DOHH2 (cell line): ENCODE results near the gene TGFBR3.

Source experiments
- EZH2phosphoT487 ChIP-seq: fragments of 200-600 bp; sonication (generic); IDR thresholded peaks from 2 replicates; pipeline ENCODE4 v1.6.1; 2017; ENCODE audit warnings: borderline replicate concordance, mild to moderate bottlenecking, antibody characterized with exemption, low read length, moderate library complexity, mixed read lengths
- TF ChIP-seq, protein P1 (sequence below): fragments of 200-600 bp; sonication (generic); IDR thresholded peaks from one replicate; pipeline ENCODE4 v1.5.1; 2014; ENCODE audit warnings: antibody characterized with exemption, mild to moderate bottlenecking, low read depth, low read length; ENCODE audit not compliant: poor library complexity, severe bottlenecking

DNA sequence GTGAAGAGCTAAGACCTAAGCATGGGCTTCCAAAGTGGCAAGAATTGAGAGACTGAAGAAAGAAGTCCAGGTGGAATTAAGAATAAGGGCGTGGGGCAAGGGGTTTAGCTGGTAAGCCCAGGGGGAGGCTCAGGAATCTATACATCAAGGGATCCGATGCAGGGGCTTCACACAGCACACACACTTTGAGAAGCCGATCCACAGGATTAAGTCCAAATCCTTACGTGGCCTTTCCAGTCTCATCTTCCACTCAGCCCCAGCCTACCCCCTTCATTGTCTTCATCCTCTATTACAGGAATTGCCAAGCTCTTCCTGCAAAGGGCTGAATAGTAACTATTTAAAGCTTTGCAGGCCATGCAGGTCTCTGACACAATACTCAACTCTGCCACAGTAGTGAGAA lies 101.3 kb downstream of the TGFBR3 start:
- TF ChIP-seq, protein P1, sequence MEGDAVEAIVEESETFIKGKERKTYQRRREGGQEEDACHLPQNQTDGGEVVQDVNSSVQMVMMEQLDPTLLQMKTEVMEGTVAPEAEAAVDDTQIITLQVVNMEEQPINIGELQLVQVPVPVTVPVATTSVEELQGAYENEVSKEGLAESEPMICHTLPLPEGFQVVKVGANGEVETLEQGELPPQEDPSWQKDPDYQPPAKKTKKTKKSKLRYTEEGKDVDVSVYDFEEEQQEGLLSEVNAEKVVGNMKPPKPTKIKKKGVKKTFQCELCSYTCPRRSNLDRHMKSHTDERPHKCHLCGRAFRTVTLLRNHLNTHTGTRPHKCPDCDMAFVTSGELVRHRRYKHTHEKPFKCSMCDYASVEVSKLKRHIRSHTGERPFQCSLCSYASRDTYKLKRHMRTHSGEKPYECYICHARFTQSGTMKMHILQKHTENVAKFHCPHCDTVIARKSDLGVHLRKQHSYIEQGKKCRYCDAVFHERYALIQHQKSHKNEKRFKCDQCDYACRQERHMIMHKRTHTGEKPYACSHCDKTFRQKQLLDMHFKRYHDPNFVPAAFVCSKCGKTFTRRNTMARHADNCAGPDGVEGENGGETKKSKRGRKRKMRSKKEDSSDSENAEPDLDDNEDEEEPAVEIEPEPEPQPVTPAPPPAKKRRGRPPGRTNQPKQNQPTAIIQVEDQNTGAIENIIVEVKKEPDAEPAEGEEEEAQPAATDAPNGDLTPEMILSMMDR, result no peak
- TF ChIP-seq EZH2phosphoT487, result no peak
